ENCODE data around the gene UGT1A6.

UGT1A6 gene

DNA sequence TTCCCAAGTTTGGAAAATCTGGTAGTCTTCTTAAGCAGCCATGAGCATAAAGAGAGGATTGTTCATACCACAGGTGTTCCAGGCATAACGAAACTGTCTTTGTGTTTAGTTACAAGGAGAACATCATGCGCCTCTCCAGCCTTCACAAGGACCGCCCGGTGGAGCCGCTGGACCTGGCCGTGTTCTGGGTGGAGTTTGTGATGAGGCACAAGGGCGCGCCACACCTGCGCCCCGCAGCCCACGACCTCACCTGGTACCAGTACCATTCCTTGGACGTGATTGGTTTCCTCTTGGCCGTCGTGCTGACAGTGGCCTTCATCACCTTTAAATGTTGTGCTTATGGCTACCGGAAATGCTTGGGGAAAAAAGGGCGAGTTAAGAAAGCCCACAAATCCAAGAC, 79.5 kb downstream of the UGT1A6 start:
- no peak for DNase-seq

- DNase-seq: no peak
Measured at GRCh38 chr2:233772583-233772982, 79.9 kb downstream of the UGT1A6 start.

GRCh38 chr2:233773854-233774253, 81.2 kb downstream of the UGT1A6 start:
- DNase-seq: no peak

GRCh38 chr2:233775414-233775813, 82.7 kb downstream of the UGT1A6 start:
- no peak for DNase-seq

DNA sequence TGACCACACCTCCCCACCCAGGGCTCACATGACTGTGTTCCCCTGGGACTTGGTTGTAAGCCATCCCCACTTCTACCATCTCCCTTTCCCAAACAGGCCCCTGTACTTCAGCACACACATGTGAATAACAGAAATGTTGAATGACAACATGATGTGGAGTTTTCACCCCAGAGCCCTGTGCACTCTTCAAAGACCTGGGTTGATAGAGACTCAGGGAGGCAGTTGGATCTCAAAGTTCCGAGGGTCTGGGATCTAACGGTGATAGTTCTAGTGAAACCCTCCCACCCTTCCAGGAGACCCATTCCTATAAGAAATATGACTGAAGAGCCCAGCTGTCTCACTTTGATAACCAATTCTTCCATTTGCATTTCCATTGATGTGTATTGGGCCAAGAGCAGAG, 85.3 kb downstream of the UGT1A6 start, which contains the start of gene MROH2A:
Gene MROH2A, plus strand, starts transcription at position 301 of the 400 bp plus-strand sequence. CDS start 1,029 bp downstream, outside the sequence.
- no peak for DNase-seq

GRCh38 chr2:233779722-233780121, 87.0 kb downstream of the UGT1A6 start:
- no peak for DNase-seq

- DNase-seq: no peak
Measured at GRCh38 chr2:233780771-233781170, 88.1 kb downstream of the UGT1A6 start.

- no peak for DNase-seq
Measured at GRCh38 chr2:233789554-233789953, 96.9 kb downstream of the UGT1A6 start.

- no peak for DNase-seq
Measured at GRCh38 chr2:233791151-233791882, 98.6 kb downstream of the UGT1A6 start.

DNA sequence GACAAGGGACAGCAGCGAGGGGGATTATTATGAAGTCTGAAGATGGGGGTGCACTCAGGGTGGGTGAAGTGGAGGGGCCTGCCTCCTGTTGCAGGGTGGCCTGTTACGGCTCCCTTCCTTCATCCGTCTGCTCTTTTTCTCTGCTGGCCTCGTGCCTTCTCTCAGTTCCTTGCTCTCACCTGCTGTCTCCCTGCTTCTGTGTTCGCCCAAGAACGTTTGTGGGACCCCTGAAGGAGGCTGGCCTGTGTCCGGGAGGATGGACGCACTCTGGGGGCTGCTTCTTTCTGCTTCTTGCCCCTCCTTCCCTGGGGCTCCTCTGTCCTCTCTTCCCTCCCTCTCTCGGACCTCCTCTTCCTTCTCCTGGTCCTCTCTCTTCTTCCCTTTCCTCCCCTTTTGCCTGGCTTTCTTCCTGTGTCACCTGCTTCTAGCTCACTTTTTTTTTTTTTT, 99.2 kb downstream of the UGT1A6 start:
- DNase-seq: no peak

DNA sequence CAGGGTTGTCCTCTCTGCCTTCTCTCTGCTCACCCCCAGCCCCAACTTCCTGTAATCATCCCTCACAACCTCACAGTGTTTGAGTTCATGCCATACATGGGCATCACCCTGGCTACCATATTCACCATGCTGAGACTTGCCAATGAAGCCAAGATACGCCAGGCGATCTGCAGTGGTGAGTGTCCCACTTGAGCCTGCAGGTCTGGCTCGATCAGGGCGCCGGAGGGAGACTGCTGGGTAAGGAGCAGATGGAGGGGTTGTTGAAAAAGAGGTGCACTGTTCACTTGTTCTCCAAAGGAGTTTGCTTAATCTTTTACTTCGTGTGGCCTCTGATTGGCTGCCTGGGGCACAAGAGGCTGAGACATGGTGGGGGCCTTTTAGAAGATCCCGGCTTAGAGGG, 100.0 kb downstream of the UGT1A6 start:
- no peak for DNase-seq

GRCh38 chr2:233793465-233794127, 100.9 kb downstream of the UGT1A6 start:
- no peak for DNase-seq

DNA sequence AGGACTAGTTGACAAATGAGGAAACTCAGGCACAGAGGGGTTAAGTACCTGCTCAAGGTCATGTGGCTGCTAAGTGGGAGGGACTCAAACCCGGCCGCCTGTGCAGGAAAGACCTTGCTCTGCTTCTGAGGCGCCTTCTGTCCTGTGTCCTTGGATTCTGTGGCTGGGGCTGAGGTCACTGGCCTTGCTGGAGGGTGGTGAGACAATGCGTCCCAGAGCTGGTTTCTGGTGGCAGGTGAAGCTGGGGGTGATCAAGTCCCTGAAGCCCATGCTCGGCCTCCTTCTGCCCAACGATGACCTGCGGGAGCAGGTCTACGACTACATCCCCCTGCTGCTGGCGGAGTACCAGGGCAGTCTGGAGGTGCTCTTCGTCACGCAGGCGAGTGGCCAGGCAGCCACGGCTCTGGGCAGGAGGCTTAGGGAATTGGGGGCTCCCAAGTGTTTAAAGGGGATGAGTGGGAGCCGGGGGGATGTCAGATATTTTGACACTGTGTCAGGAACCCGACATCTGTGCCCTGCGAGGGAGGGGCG, 101.5 kb downstream of the UGT1A6 start:
- DNase-seq: no peak

DNA sequence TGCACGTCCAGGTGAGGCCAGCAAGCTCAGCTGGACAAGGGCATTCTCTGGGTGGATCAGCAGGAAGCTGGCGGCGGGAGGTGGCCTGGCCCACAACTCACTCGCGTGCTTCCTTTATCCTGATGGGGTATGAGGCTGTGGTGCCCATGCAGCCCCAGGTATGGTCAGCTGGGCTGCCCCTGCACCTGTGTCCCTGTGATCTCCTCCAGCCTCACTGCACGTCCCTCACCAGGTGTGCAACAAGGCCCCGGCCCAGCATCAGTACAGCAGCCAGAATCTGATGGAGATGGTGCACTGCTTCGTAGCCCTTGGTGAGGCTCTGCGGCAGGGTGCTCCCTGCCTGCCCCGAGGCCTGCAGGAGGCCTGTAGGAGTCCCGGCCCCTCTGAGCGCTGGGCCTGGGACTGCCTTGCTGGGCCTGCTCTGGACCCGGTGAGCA, 103.1 kb downstream of the UGT1A6 start:
- no peak for DNase-seq

GRCh38 chr2:233796254-233796653, 103.6 kb downstream of the UGT1A6 start:
- DNase-seq: no peak

DNA sequence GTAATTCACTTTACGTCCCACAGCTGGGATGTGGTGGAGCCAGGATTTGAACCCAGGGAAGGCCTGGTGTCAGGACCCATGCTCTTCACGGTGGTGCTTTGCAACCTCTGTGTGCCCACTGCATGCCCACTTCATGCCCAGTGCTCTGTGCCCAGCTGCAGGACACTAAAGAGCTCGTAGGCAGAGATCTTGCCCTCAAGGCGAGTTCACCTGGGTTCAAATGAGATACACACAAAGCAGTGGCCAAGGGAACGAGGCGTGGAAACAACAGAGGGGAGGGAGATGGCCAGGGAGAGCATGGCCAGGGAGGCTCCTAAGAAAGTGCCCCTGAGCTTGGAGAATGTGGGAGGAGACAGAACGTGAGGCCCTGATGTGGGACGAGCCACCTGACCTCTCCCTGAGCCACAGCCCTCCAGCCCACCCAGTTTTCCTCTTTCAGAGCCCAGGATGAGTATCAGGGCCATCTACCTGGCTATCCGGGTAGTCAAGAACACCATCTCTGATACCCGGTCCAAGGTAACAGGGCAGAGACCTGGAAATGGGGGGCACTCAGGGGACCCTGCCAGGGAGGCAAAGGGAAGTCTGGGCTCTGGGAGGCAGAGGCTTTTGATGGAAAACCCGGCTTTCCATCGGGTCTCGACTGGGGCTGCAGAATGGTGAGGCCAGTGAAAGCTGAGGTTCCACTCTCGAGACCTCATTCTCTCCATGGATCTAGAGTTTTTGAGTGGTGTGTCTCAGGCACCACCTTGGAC, 105.8 kb downstream of the UGT1A6 start:
- no peak for DNase-seq

GRCh38 chr2:233799087-233799665, 106.5 kb downstream of the UGT1A6 start:
- no peak for DNase-seq

- no peak for DNase-seq
Measured at GRCh38 chr2:233799716-233800115, 107.0 kb downstream of the UGT1A6 start.

DNA sequence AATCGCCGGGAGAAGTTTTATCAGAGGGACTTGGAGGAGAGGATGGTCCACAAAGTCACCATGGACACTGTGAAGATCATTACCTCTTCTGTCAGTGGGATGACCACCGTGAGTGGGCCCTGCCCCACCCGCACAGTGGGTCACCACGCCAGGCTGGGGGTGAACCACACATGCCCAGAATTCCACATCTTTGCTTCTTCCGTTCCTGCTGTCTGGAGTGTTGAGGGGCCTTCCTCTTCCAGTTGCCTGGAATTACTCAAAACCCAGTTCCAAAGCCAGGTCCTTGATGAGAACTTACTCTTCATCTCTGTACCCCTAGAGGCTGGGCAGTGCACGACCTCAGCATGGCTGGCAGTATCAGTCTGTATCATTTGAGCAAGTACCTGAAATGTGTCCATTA, 107.5 kb downstream of the UGT1A6 start:
- DNase-seq: no peak

GRCh38 chr2:233801357-233802131, 108.9 kb downstream of the UGT1A6 start:
- DNase-seq: no peak

- DNase-seq: no peak
Measured at GRCh38 chr2:233802132-233802815, 109.6 kb downstream of the UGT1A6 start.

Data from fibroblast of skin of abdomen (primary cell).